Peyer's patch (tissue), 4 donors: Measurements from ENCODE around the gene LDHAL6B.

ENCODE experiments used
- POLR2A ChIP-seq, 2 donors: fragments of 450-650 bp; IDR thresholded peaks; one replicate each; pipeline ENCODE4 v1.5.1; 2017; ENCODE audit warnings: antibody characterized with exemption in 2 of 2, mild to moderate bottlenecking in 2 of 2, moderate library complexity in 2 of 2
- TF ChIP-seq, protein P1 (sequence below), 6 experiments: fragments of 450-650 bp in 4 of 6; fragments of 200-600 bp in 2 of 6; sonication (generic) in 1 of 6; IDR thresholded peaks; one replicate each; pipeline ENCODE4 v1.5.1; 2017 to 2019; ENCODE audit warnings: antibody characterized with exemption in 6 of 6, mild to moderate bottlenecking in 3 of 6, moderate library complexity in 1 of 6

DNA sequence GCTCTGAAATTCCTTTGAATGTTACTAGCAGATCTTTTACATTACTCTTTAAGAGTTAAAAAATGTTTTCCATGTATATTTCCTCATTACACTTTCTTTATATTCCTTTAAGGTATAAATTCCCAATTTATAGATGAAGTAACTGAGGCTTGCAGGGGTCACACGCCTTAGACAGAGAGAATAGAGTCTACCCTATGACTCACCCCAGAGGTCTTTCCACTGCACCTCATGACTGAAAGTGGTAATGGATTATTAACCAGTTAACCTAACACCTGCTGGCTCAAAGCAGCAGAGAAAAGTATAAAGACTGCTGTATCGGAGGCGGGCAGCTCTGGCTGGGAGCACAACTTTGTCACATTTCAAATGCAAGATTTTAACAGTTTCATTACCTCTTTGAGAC, 37.7 kb downstream of the LDHAL6B start:
- TF ChIP-seq, protein P1, sequence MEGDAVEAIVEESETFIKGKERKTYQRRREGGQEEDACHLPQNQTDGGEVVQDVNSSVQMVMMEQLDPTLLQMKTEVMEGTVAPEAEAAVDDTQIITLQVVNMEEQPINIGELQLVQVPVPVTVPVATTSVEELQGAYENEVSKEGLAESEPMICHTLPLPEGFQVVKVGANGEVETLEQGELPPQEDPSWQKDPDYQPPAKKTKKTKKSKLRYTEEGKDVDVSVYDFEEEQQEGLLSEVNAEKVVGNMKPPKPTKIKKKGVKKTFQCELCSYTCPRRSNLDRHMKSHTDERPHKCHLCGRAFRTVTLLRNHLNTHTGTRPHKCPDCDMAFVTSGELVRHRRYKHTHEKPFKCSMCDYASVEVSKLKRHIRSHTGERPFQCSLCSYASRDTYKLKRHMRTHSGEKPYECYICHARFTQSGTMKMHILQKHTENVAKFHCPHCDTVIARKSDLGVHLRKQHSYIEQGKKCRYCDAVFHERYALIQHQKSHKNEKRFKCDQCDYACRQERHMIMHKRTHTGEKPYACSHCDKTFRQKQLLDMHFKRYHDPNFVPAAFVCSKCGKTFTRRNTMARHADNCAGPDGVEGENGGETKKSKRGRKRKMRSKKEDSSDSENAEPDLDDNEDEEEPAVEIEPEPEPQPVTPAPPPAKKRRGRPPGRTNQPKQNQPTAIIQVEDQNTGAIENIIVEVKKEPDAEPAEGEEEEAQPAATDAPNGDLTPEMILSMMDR (IDR thresholded peaks at IDR 0.05): no peak
- no peak for TF ChIP-seq POLR2A (IDR thresholded peaks at IDR 0.05)
